HG03442 (cell line): ENCODE data around the gene UFC1.
A peak's percentile ranks its signal among the peaks of the same experiment; 100 is the strongest.

Experiments
- ATAC-seq: cut with Tn5 transposase; IDR thresholded peaks from one replicate; pipeline ENCODE4 v1.9.1; 2021; ENCODE audit warnings: mild to moderate bottlenecking, moderate library complexity; ENCODE audit not compliant: unreplicated experiment

Gene UFC1

GRCh38 chr1:161133220-161133740, 20.5 kb upstream of the UFC1 start:
- ATAC-seq: no peak

GRCh38 chr1:161137881-161138280, 15.9 kb upstream of the UFC1 start:
- no peak for ATAC-seq

GRCh38 chr1:161138431-161138830, 15.3 kb upstream of the UFC1 start:
- ATAC-seq: no peak

GRCh38 chr1:161139766-161140165, 14.0 kb upstream of the UFC1 start:
- ATAC-seq: no peak

- no peak for ATAC-seq
Measured at GRCh38 chr1:161140755-161141400, 12.9 kb upstream of the UFC1 start.

- no peak for ATAC-seq
Measured at GRCh38 chr1:161145832-161146231, 7.9 kb upstream of the UFC1 start.

- no peak for ATAC-seq
Measured at GRCh38 chr1:161153176-161153575, 602 bp upstream of the UFC1 start.

GRCh38 chr1:161157867-161158266, 4.1 kb downstream of the UFC1 start:
- ATAC-seq: no peak

- no peak for ATAC-seq
Measured at GRCh38 chr1:161158316-161159010, 4.7 kb downstream of the UFC1 start.

GRCh38 chr1:161159087-161159912, 5.5 kb downstream of the UFC1 start, which contains the start of gene USP21:
USP21 (plus strand) TSS chr1:161159500; CDS start chr1:161160641, 1,141 bp downstream.
- peak; percentile 89 for ATAC-seq

- no peak for ATAC-seq
Measured at GRCh38 chr1:161159913-161160243, 6.1 kb downstream of the UFC1 start.

- ATAC-seq: no peak
Measured at GRCh38 chr1:161160671-161161145, 6.9 kb downstream of the UFC1 start.

- no peak for ATAC-seq
Measured at GRCh38 chr1:161161652-161162051, 7.9 kb downstream of the UFC1 start.

GRCh38 chr1:161162052-161162451, 8.3 kb downstream of the UFC1 start:
- no peak for ATAC-seq

- no peak for ATAC-seq
Measured at GRCh38 chr1:161162806-161163205, 9.0 kb downstream of the UFC1 start.

- no peak for ATAC-seq
Measured at GRCh38 chr1:161163793-161164192, 10.0 kb downstream of the UFC1 start.

- no peak for ATAC-seq
Measured at GRCh38 chr1:161164901-161165610, 11.3 kb downstream of the UFC1 start.

GRCh38 chr1:161165742-161166668, 12.2 kb downstream of the UFC1 start, which contains the start of gene PPOX:
PPOX (plus strand) TSS chr1:161166426; CDS start chr1:161166848, 422 bp downstream.
- ATAC-seq: peak; percentile 93

GRCh38 chr1:161166669-161167548, 13.1 kb downstream of the UFC1 start:
- no peak for ATAC-seq
